HEK293 (cell line): ENCODE data around the gene CEP85L.
"Not testable (repeated sequence)": the region's sequence is repeated elsewhere in the genome, so short reads cannot be mapped to it uniquely, and the experiment has no call there.

Experiments used
- CTCF ChIA-PET: fragments of 350-600 bp; formaldehyde crosslinking; extraction: SDS; loops from one replicate; lab custom pipeline; 2021; ENCODE audit warnings: antibody characterized with exemption; lab: Yijun Ruan, JAX
- POLR2A ChIA-PET: fragments of 300-600 bp; formaldehyde crosslinking; extraction: SDS; loops from one replicate; lab custom pipeline; 2020; ENCODE audit warnings: antibody characterized with exemption, inconsistent platforms; lab: Yijun Ruan, JAX
- H3K27ac ChIP-seq: fragments of 200-500 bp; sonication (Bioruptor generic); 2 replicates; pipeline ENCODE4 v1.5.1; 2014; ENCODE audit warnings: low read depth, low read length, control low read depth, inconsistent platforms; ENCODE audit errors: extremely low read depth
- H3K36me3 ChIP-seq, 2 experiments: fragments of 200-500 bp in 1 of 2; sonication (Bioruptor generic) in 1 of 2; 1 replicate in 1 of 2; 2 replicates in 1 of 2; pipeline ENCODE4 v1.5.1; 2014 to 2017; ENCODE audit warnings: inconsistent platforms in 2 of 2, low read length in 2 of 2; ENCODE audit not compliant: control insufficient read depth in 2 of 2, insufficient read depth in 1 of 2
- H3K4me1 ChIP-seq: fragments of 200-500 bp; sonication (Bioruptor generic); 2 replicates; pipeline ENCODE4 v1.5.1; 2014; ENCODE audit warnings: mild to moderate bottlenecking, low read length, inconsistent platforms; ENCODE audit not compliant: control insufficient read depth, insufficient read depth
- H3K4me3 ChIP-seq: 2 replicates; pipeline ENCODE4 v1.5.1; 2011; ENCODE audit warnings: low read depth, mild to moderate bottlenecking, control low read depth, low read length, moderate library complexity
- H3K9me3 ChIP-seq: fragments of 200-500 bp; sonication (Bioruptor generic); 2 replicates; pipeline ENCODE4 v1.5.1; 2014; ENCODE audit warnings: low read depth, low read length, inconsistent platforms; ENCODE audit not compliant: control insufficient read depth, insufficient read depth
- GLIS1 ChIP-seq: fragments of 450-650 bp; formaldehyde crosslinking; IDR thresholded peaks from 2 replicates; pipeline ENCODE4 v1.5.1; 2016; ENCODE audit warnings: missing biosample characterization, missing genetic modification characterization
- OSR2 ChIP-seq: fragments of 450-650 bp; formaldehyde crosslinking; IDR thresholded peaks from 2 replicates; pipeline ENCODE4 v1.5.1; 2016; ENCODE audit warnings: missing biosample characterization, missing genetic modification characterization
- RBAK ChIP-seq: fragments of 450-650 bp; formaldehyde crosslinking; IDR thresholded peaks from 2 replicates; pipeline ENCODE4 v1.5.1; 2016; ENCODE audit warnings: missing biosample characterization, missing genetic modification characterization
- ZFHX2 ChIP-seq: fragments of 450-650 bp; formaldehyde crosslinking; conservative IDR thresholded peaks from 2 replicates; pipeline ENCODE4 v1.5.1; 2016; ENCODE audit warnings: missing biosample characterization, missing genetic modification characterization
- ZFP37 ChIP-seq: fragments of 450-650 bp; formaldehyde crosslinking; IDR thresholded peaks from 2 replicates; pipeline ENCODE4 v1.5.1; 2016; ENCODE audit warnings: missing biosample characterization, missing genetic modification characterization
- ZNF132 ChIP-seq: fragments of 450-650 bp; formaldehyde crosslinking; IDR thresholded peaks from 2 replicates; pipeline ENCODE4 v1.5.1; 2017; ENCODE audit warnings: missing biosample characterization, missing genetic modification characterization, borderline replicate concordance
- ZNF274 ChIP-seq, 2 experiments: fragments of 200-500 bp in 1 of 2; fragments of 450-650 bp in 1 of 2; sonication (Bioruptor generic) in 1 of 2; formaldehyde crosslinking in 1 of 2; IDR thresholded peaks; 2 replicates each; pipeline versions ENCODE4 v1.5.1 to v1.6.1; 2014 to 2016; ENCODE audit warnings: borderline replicate concordance in 1 of 2, inconsistent platforms in 1 of 2, low read length in 1 of 2, missing biosample characterization in 1 of 2, missing genetic modification characterization in 1 of 2
- ZNF530 ChIP-seq: fragments of 450-650 bp; formaldehyde crosslinking; IDR thresholded peaks from 2 replicates; pipeline ENCODE4 v1.5.1; 2016; ENCODE audit warnings: low read depth, missing biosample characterization, missing genetic modification characterization
- ZNF561 ChIP-seq: fragments of 450-650 bp; IDR thresholded peaks from 2 replicates; pipeline ENCODE4 v1.5.1; 2018; ENCODE audit warnings: missing biosample characterization, missing genetic modification characterization, borderline replicate concordance
- ZNF626 ChIP-seq: fragments of 450-650 bp; sonication (Bioruptor Pico); formaldehyde crosslinking; IDR thresholded peaks from 2 replicates; pipeline ENCODE4 v1.5.1; 2018; ENCODE audit warnings: missing biosample characterization, missing genetic modification characterization, inconsistent platforms
- ZNF654 ChIP-seq: fragments of 450-650 bp; formaldehyde crosslinking; IDR thresholded peaks from 2 replicates; pipeline ENCODE4 v1.5.1; 2016; ENCODE audit warnings: low read depth, missing biosample characterization, missing genetic modification characterization
- ZNF658 ChIP-seq: fragments of 450-650 bp; formaldehyde crosslinking; IDR thresholded peaks from 2 replicates; pipeline ENCODE4; 2016; ENCODE audit warnings: missing biosample characterization, missing genetic modification characterization
- ZNF837 ChIP-seq: fragments of 450-650 bp; formaldehyde crosslinking; IDR thresholded peaks from 2 replicates; pipeline ENCODE4 v1.5.1; 2016; ENCODE audit warnings: missing biosample characterization, missing genetic modification characterization
- ZSCAN16 ChIP-seq: fragments of 450-650 bp; formaldehyde crosslinking; IDR thresholded peaks from 2 replicates; pipeline ENCODE4 v1.5.1; 2016; ENCODE audit warnings: missing biosample characterization, missing genetic modification characterization
- TF ChIP-seq, protein P1 (sequence below): fragments of 450-650 bp; formaldehyde crosslinking; IDR thresholded peaks from 2 replicates; pipeline ENCODE4 v1.5.1; 2016; ENCODE audit warnings: missing biosample characterization, missing genetic modification characterization
- TF ChIP-seq, protein P2 (sequence below): fragments of 450-650 bp; formaldehyde crosslinking; IDR thresholded peaks from 2 replicates; pipeline ENCODE4 v1.5.1; 2016; ENCODE audit warnings: missing biosample characterization, missing genetic modification characterization, low read depth
- TF ChIP-seq, protein P3 (sequence below): fragments of 450-650 bp; formaldehyde crosslinking; IDR thresholded peaks from 2 replicates; pipeline ENCODE4 v1.5.1; 2016; ENCODE audit warnings: missing biosample characterization, missing genetic modification characterization

CEP85L gene

DNA sequence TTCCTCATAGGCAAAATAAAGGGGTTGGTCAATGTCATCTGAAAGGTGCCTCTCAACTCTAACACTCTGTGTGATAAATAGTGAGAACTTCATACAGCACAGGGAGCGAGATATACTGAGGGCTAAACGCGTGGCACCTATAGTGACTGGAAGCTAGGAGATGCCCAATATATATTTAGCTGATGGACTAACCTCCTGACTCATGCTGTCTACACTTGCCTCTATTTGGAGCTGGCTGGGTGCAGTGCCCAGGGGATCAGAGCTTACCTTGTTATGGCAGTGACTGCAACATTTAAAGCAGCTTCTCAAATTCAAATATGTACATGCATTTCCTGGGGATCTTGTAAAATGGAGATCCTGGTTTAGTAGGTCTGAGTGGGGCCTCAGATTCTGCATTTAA, 214.9 kb downstream of the CEP85L start:
- H3K9me3 ChIP-seq, result no peaks in the 10 kb centered on the region
- H3K4me3 ChIP-seq, result no peak overlapping the region
- no peaks in the 10 kb centered on the region for H3K36me3 ChIP-seq
- POLR2A ChIA-PET, result no interaction called here
- CTCF ChIA-PET, result no interaction called here
- no peak for TF ChIP-seq RBAK (tag by site-specific recombination)
- no peak for TF ChIP-seq ZNF561 (tag by site-specific recombination)
- TF ChIP-seq, protein P1, sequence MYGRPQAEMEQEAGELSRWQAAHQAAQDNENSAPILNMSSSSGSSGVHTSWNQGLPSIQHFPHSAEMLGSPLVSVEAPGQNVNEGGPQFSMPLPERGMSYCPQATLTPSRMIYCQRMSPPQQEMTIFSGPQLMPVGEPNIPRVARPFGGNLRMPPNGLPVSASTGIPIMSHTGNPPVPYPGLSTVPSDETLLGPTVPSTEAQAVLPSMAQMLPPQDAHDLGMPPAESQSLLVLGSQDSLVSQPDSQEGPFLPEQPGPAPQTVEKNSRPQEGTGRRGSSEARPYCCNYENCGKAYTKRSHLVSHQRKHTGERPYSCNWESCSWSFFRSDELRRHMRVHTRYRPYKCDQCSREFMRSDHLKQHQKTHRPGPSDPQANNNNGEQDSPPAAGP (tag by site-specific recombination), result no peak
- TF ChIP-seq, protein P2, sequence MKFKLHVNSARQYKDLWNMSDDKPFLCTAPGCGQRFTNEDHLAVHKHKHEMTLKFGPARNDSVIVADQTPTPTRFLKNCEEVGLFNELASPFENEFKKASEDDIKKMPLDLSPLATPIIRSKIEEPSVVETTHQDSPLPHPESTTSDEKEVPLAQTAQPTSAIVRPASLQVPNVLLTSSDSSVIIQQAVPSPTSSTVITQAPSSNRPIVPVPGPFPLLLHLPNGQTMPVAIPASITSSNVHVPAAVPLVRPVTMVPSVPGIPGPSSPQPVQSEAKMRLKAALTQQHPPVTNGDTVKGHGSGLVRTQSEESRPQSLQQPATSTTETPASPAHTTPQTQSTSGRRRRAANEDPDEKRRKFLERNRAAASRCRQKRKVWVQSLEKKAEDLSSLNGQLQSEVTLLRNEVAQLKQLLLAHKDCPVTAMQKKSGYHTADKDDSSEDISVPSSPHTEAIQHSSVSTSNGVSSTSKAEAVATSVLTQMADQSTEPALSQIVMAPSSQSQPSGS, result no peak
- no peak for TF ChIP-seq ZNF530 (tag by site-specific recombination)
- no peak for TF ChIP-seq ZNF654
- no peak for TF ChIP-seq ZNF658 (tag by site-specific recombination)
- no peak for TF ChIP-seq ZSCAN16 (tag by site-specific recombination)
- no peak for TF ChIP-seq ZNF274 (IDR thresholded peaks at IDR 0.05; ENCODE audit: low read length)
- TF ChIP-seq ZNF274 (tag by site-specific recombination; IDR thresholded peaks at IDR 0.05; ENCODE audit: borderline replicate concordance), result no peak
- H3K27ac ChIP-seq, result no peak overlapping the region
- no peaks in the 10 kb centered on the region for H3K4me1 ChIP-seq

DNA sequence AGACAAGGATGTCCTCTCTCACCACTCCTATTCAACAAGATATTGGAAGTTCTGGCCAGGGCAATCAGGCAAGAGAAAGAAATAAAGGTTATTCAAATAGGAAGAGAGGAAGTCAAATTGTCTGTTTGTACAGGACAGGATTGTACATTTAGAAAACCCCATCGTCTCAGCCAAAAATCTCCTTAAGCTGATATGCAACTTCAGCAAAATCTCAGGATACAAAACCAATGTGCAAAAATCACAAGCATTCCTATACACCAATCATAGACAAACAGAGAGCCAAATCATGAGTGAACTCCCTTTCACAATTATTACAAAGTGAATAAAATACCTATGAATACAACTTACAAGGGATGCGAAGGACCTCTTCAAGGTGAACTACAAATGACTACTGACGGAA, 217.2 kb downstream of the CEP85L start:
- POLR2A ChIA-PET, H3K27ac ChIP-seq, H3K4me1 ChIP-seq, CTCF ChIA-PET, H3K36me3 ChIP-seq, H3K4me3 ChIP-seq, H3K9me3 ChIP-seq: not testable (repeated sequence)

DNA sequence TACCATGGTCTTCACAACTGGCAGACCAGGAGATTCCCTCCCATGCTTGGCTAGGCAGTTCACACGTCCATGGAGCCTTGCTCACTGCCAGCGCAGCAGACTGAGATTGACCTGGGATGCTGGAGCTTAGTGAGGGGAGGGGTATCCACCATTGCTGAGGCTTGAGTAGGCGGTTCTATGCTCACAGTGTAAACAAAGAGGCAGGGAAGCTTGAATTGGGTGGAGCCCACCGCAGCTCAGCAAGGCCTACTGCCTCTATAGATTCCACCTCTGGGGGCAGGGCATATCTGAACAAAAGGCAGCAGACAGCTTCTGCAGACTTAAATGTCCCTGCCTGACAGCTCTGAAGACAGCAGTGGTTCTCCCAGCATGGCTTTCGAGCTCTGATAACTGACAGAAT, 230.1 kb downstream of the CEP85L start:
- CTCF ChIA-PET, H3K9me3 ChIP-seq, POLR2A ChIA-PET, H3K4me1 ChIP-seq, H3K27ac ChIP-seq, H3K4me3 ChIP-seq, H3K36me3 ChIP-seq: not testable (repeated sequence)

DNA sequence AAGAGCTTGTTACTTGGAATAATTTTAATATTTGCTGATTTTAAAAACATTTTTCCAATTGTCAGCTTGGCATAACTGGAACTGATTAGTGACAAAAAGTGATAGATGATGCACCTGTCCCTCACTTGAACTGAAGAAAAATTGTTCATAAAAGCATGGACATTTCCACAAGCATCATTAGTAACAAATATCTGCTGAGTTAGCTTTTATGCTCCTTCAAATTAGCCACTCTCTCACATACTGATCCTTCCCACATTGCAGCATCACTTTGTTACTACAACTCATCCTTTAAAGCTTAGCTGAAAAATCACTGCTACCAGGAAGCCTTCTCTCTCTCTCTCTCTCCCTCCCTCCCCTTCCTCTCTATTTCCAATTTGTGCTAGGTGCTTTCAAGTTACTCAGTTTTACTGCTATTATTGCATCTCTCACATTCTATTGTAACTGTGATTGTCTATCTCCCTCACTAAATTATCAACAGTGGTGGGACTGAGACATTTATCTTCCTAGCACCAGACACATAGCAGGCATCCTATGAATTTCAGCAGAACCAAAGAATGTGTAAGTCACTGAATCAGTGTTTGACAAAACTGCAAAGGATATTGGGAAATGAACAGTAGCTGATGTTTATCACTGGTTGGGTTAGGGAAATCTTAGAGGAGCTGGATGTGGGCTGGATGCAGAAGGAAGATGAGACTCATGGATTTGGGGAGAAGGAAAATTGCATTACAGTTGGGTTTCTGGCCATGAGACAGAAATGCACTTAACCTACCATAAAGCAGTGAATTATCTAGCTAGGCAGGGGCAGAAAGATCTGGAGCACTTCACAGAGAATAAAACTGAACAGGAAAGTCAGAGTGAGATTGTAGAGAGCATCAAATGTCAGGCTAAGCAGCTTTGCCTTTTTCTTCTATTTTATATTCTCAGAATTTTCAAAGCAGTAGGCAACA, 231.7 kb downstream of the CEP85L start:
- no peaks in the 10 kb centered on the region for H3K9me3 ChIP-seq
- ChIA-PET POLR2A (interaction anchor here (0.8 kb wide), 1 partner anchor 1465 kb away, joined by 3 read pairs; no protein-coding TSS in a partner anchor), CTCF (interaction anchor here (0.7 kb wide), 1 partner anchor 433 kb away, joined by 6 read pairs; no protein-coding TSS in a partner anchor)
- H3K36me3 ChIP-seq, result no peaks in the 10 kb centered on the region
- H3K4me3 ChIP-seq, result no peak overlapping the region
- H3K27ac ChIP-seq, result no peak overlapping the region
- TF ChIP-seq ZFHX2 (no peak), ZFP37 (no peak), ZNF132 (tag by site-specific recombination) (no peak), ZNF626 (tag by site-specific recombination) (no peak), OSR2 (tag by site-specific recombination) (no peak), GLIS1 (tag by site-specific recombination) (no peak), ZNF837 (tag by site-specific recombination) (no peak)
- TF ChIP-seq, protein P3, sequence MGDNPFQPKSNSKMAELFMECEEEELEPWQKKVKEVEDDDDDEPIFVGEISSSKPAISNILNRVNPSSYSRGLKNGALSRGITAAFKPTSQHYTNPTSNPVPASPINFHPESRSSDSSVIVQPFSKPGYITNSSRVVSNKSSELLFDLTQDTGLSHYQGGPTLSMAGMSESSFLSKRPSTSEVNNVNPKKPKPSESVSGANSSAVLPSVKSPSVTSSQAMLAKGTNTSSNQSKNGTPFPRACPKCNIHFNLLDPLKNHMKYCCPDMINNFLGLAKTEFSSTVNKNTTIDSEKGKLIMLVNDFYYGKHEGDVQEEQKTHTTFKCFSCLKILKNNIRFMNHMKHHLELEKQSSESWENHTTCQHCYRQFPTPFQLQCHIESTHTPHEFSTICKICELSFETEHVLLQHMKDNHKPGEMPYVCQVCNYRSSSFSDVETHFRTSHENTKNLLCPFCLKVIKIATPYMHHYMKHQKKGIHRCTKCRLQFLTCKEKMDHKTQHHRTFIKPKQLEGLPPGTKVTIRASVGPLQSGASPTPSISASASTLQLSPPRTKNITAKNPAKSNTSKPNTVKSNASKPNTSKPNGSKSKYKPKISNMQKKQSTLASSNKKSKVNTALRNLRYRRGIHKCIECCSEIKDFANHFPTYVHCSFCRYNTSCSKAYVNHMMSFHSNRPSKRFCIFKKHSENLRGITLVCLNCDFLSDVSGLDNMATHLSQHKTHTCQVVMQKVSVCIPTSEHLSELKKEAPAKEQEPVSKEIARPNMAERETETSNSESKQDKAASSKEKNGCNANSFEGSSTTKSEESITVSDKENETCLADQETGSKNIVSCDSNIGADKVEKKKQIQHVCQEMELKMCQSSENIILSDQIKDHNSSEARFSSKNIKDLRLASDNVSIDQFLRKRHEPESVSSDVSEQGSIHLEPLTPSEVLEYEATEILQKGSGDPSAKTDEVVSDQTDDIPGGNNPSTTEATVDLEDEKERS, result no peak
- TF ChIP-seq, all 188 proteins: peak for 0
- H3K4me1 ChIP-seq, result no peaks in the 10 kb centered on the region
